Type B pancreatic cell (in vitro differentiated cells): ENCODE results near the gene GRB14. TPM values are rescaled to one million over a fixed set of nuclear protein-coding genes. Genes with fewer than 3 reads are reported as not detected.
A peak's percentile ranks its signal among the peaks of the same experiment; 100 is the strongest.
"Not testable (repeated sequence)": the region's sequence is repeated elsewhere in the genome, so short reads cannot be mapped to it uniquely, and the experiment has no call there.

Experiments used
- DNase-seq: peaks from one replicate; pipeline ENCODE4 v3.0.0; 2021; ENCODE audit warnings: mixed read lengths; ENCODE audit not compliant: unreplicated experiment; ENCODE audit errors: extremely low spot score
- H3K27ac Mint-ChIP-seq: 2 replicates; pipeline ENCODE4 v1.8.0; 2021; ENCODE audit warnings: mild to moderate bottlenecking, mixed read lengths
- H3K27me3 Mint-ChIP-seq: 2 replicates; pipeline ENCODE4 v1.8.0; 2021; ENCODE audit warnings: mixed read lengths
- H3K36me3 Mint-ChIP-seq: 2 replicates; pipeline ENCODE4 v1.8.0; 2021; ENCODE audit warnings: mixed read lengths
- H3K4me1 Mint-ChIP-seq: one replicate; pipeline ENCODE4 v1.8.0; 2021; ENCODE audit warnings: mixed read lengths; ENCODE audit not compliant: unreplicated experiment
- H3K4me3 Mint-ChIP-seq: 2 replicates; pipeline ENCODE4 v1.8.0; 2021; ENCODE audit warnings: mild to moderate bottlenecking, mixed read lengths
- H3K9me3 Mint-ChIP-seq: 2 replicates; pipeline ENCODE4 v1.8.0; 2021; ENCODE audit warnings: mixed read lengths
- CTCF ChIP-seq: fragments of 200-600 bp; sonication (generic); conservative IDR thresholded peaks from 2 replicates; pipeline ENCODE4 v1.5.0; 2021; ENCODE audit warnings: antibody characterized with exemption, mild to moderate bottlenecking
- total RNA-seq: library from RNA; stranded (reverse); gene quantifications from 2 replicates; pipeline ENCODE4 v1.2.1, GENCODE V29; 2021; ENCODE audit warnings: low replicate concordance

The GRB14 gene
- total RNA-seq, 1 donor from 2014 or later: 11.6 TPM

GRCh38 chr2:164644036-164644700 lies 22.9 kb upstream of the GRB14 start:
- Mint-ChIP-seq H3K36me3 (no peaks in the 10 kb centered on the region), H3K4me3 (no peak overlapping the region), H3K9me3 (peaks cover 11% of the 10 kb centered on the region), H3K27ac (no peak overlapping the region), H3K27me3 (no peaks in the 10 kb centered on the region), H3K4me1 (no peaks in the 10 kb centered on the region)
- DNase-seq: no peak
- TF ChIP-seq CTCF: no peak

GRCh38 chr2:164642946-164643555 lies 21.8 kb upstream of the GRB14 start:
- no peaks in the 10 kb centered on the region for H3K27me3 Mint-ChIP-seq
- no peak for DNase-seq
- no peaks in the 10 kb centered on the region for H3K36me3 Mint-ChIP-seq
- peaks cover 5% of the 10 kb centered on the region for H3K9me3 Mint-ChIP-seq
- H3K27ac Mint-ChIP-seq: no peak overlapping the region
- no peak overlapping the region for H3K4me3 Mint-ChIP-seq
- no peak for TF ChIP-seq CTCF
- H3K4me1 Mint-ChIP-seq: no peaks in the 10 kb centered on the region

GRCh38 chr2:164642268-164642667 lies 21.0 kb upstream of the GRB14 start:
- no peak for TF ChIP-seq CTCF
- DNase-seq: no peak
- no peak overlapping the region for H3K4me3 Mint-ChIP-seq
- H3K9me3 Mint-ChIP-seq: no peaks in the 10 kb centered on the region
- H3K36me3 Mint-ChIP-seq: no peaks in the 10 kb centered on the region
- no peaks in the 10 kb centered on the region for H3K27me3 Mint-ChIP-seq
- H3K4me1 Mint-ChIP-seq: no peaks in the 10 kb centered on the region
- H3K27ac Mint-ChIP-seq: no peak overlapping the region

DNA sequence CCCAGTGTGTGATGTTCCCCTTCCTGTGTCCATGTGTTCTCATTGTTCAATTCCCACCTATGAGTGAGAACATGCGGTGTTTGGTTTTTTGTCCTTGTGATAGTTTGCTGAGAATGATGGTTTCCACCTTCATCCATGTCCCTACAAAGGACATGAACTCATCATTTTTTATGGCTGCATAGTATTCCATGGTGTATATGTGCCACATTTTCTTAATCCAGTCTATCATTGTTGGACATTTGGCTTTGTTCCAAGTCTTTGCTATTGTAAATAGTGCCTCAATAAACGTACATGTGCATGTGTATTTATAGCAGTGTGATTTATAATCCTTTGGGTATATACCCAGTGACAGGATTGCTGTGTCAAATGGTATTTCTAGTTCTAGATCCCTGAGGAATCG lies 7.0 kb upstream of the GRB14 start:
- H3K9me3 Mint-ChIP-seq, DNase-seq, H3K36me3 Mint-ChIP-seq, H3K4me3 Mint-ChIP-seq, H3K27me3 Mint-ChIP-seq, H3K27ac Mint-ChIP-seq, H3K4me1 Mint-ChIP-seq: not testable (repeated sequence)

DNA sequence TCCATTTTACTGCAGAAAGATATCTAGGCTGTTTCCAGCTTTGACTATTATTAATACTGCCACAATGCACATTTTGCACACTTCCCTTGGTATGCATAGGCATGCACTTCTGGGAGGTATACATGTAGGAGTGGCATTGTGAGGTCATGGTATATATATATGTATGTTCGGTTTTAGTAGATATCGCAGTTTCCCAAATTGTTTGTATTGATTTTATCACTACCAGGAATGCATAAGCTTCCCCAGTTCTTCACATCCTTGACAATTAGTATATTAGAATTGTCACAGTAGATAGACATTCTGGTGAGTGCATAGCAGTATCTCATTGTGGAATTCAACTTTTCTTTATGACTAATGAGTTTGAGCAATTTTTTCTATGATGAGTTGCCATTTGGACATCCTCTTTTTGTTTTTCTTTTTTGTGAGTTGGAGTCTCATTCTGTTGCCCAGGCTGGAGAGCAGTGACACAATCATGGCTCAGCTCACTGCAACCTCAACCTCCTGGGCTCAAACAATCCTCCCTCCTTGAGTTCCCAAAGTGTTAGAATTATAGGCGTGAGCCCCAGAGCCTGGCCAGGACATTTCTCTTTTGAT lies 4.2 kb upstream of the GRB14 start:
- no peaks in the 10 kb centered on the region for H3K9me3 Mint-ChIP-seq
- H3K27ac Mint-ChIP-seq: no peak overlapping the region
- no peak overlapping the region for H3K4me3 Mint-ChIP-seq
- no peak for TF ChIP-seq CTCF
- H3K4me1 Mint-ChIP-seq: peaks cover 7% of the 10 kb centered on the region
- peaks cover 6% of the 10 kb centered on the region for H3K27me3 Mint-ChIP-seq
- no peak for DNase-seq
- H3K36me3 Mint-ChIP-seq: no peaks in the 10 kb centered on the region

- Mint-ChIP-seq H3K36me3 (no peaks in the 10 kb centered on the region), H3K4me1 (peaks cover 7% of the 10 kb centered on the region), H3K27me3 (peaks cover 11% of the 10 kb centered on the region), H3K9me3 (no peaks in the 10 kb centered on the region), H3K27ac (peak overlapping the region; percentile 16), H3K4me3 (peak overlapping the region; percentile 60)
- DNase-seq: no peak
- TF ChIP-seq CTCF: no peak
These were observed 3.0 kb upstream of the GRB14 start for GRCh38 chr2:164624316-164624715.
